HepG2 (cell line): Measurements from ENCODE around the gene ATP2A3. TPM values are rescaled to one million over a fixed set of nuclear protein-coding genes. Genes with fewer than 3 reads are reported as not detected.

ENCODE experiments used
- CHD2 ChIP-seq: IDR thresholded peaks from 2 replicates; pipeline ENCODE4 v1.6.1; 2011; ENCODE audit warnings: low read depth, low read length, improper control_type of control experiment
- HNF1B ChIP-seq: sonication (generic); formaldehyde crosslinking; IDR thresholded peaks from 2 replicates; pipeline ENCODE4 v1.5.1; 2020; ENCODE audit warnings: mild to moderate bottlenecking, moderate library complexity, missing genetic modification reagents
- KDM2A ChIP-seq: sonication (generic); formaldehyde crosslinking; IDR thresholded peaks from 2 replicates; pipeline ENCODE4 v1.4.0; 2020; ENCODE audit warnings: low read depth, missing genetic modification reagents, borderline replicate concordance
- NR2F6 ChIP-seq, 2 experiments: IDR thresholded peaks; 2 replicates each; pipeline ENCODE4 v1.6.1; 2016; ENCODE audit warnings: antibody characterized with exemption in 1 of 2, mild to moderate bottlenecking in 1 of 2
- PAWR ChIP-seq: sonication (generic); formaldehyde crosslinking; IDR thresholded peaks from 2 replicates; pipeline ENCODE4 v1.4.0; 2020; ENCODE audit warnings: missing genetic modification reagents, mild to moderate bottlenecking, borderline replicate concordance
- PPARG ChIP-seq: conservative IDR thresholded peaks from 2 replicates; pipeline ENCODE4 v1.6.1; 2016; ENCODE audit warnings: missing biosample characterization, missing genetic modification reagents
- ZNF775 ChIP-seq: sonication (generic); formaldehyde crosslinking; IDR thresholded peaks from 2 replicates; pipeline ENCODE4 v1.4.0; 2020; ENCODE audit warnings: missing genetic modification reagents, mild to moderate bottlenecking, moderate library complexity, borderline replicate concordance
- ZNF776 ChIP-seq: sonication (generic); formaldehyde crosslinking; IDR thresholded peaks from 2 replicates; pipeline ENCODE4 v1.4.0; 2020; ENCODE audit warnings: mild to moderate bottlenecking, missing genetic modification reagents
- ZNF891 ChIP-seq: sonication (generic); formaldehyde crosslinking; IDR thresholded peaks from 2 replicates; pipeline ENCODE4 v1.5.0; 2020; ENCODE audit warnings: mild to moderate bottlenecking, missing genetic modification reagents
- polyA plus RNA-seq, 8 experiments: library from polyadenylated mRNA; depleted of rRNA in 3 of 8; stranded (reverse) in 7 of 8; unstranded in 1 of 8; fragments of >200 nt; fragmentation: Illumina TruSeq in 4 of 8; extraction: Trizol in 4 of 8; gene quantifications; 2 replicates each; pipeline versions ENCODE4 v1.2.1 to v1.2.3, GENCODE V29; 2011 to 2016; ENCODE audit warnings: low read depth in 4 of 8, missing spikeins in 1 of 8, mixed read lengths in 1 of 8; ENCODE audit not compliant: insufficient read depth in 1 of 8
- total RNA-seq, 5 experiments: library from RNA; depleted of rRNA; stranded (reverse); fragments of >200 nt; fragmentation: Illumina TruSeq; extraction: Trizol; gene quantifications; 2 replicates each; pipeline ENCODE4 v1.2.3, GENCODE V29; 2016; ENCODE audit warnings: low read depth in 1 of 5
- TF ChIP-seq, protein P1 (sequence below): sonication (generic); formaldehyde crosslinking; IDR thresholded peaks from 2 replicates; pipeline ENCODE4 v1.9.0; 2022; ENCODE audit warnings: missing genetic modification reagents, mild to moderate bottlenecking, borderline replicate concordance
- TF ChIP-seq, protein P2 (sequence below): IDR thresholded peaks from 2 replicates; pipeline ENCODE4 v1.6.1; 2016; ENCODE audit warnings: missing biosample characterization, missing genetic modification reagents, low read depth

The ATP2A3 gene
- total and polyA plus RNA-seq, 2 of the 13 experiments (the other 11 are each of a cell fraction or from before 2014, with no cell fraction given): 0.07 TPM; not detected in 1

DNA sequence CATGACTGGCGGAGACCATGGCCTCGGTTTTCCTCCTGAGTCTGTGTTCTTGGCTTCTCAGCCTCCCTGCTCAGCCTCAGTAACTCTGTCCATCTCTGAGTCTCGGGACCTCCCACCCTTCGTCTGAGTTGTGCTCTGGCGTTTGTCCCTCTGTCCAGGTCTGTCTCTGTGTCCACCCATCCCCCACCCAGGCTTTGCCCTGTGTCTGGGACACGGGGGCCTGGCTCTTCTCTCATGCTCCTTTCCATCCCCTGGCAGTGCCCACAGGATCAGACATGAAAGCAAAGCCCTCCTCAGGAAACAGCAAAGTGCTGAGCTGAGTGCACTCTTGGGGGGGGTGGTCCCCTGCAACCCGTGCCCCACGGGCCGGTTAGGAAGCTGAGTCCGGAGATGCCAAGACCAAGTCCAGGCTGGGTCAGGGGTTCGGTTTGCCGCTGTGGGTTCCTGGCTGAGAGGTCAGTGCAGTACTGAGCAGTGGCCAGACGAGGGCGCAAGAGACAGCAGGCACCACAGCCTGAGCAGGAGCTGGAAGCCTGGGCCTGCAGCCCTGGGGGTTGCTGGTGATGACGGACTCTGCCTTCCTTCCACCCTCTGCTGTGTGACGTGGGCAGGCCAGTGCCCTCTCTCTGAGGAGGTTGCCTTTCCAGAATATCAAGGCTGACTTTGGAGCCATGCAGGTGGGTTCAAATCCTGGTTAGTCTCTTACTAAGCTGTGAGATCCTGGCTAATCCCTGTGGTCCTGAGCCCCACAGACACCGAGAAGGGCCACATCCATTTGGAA, 50.5 kb downstream of the ATP2A3 start (continued):
- TF ChIP-seq CHD2 (0 out of 2 replicates have a peak, but pooled peaks have one; percentile 24), ZNF776 (CRISPR knock-in tag) (no peak), ZNF775 (CRISPR knock-in tag) (no peak), ZNF891 (CRISPR knock-in tag) (peak; percentile 34; the same call in 1 of the 2 replicates), PPARG (no peak), NR2F6 (IDR thresholded peaks at IDR 0.05) (no peak), NR2F6 (CRISPR knock-in tag; IDR thresholded peaks at IDR 0.05) (0 out of 2 replicates have a peak, but pooled peaks have one; percentile 32), KDM2A (CRISPR knock-in tag) (peak; percentile 43; the same call in 1 of the 2 replicates), PAWR (CRISPR knock-in tag) (no peak), HNF1B (CRISPR knock-in tag) (0 out of 2 replicates have a peak, but pooled peaks have one; percentile 54)
- TF ChIP-seq, protein P1, sequence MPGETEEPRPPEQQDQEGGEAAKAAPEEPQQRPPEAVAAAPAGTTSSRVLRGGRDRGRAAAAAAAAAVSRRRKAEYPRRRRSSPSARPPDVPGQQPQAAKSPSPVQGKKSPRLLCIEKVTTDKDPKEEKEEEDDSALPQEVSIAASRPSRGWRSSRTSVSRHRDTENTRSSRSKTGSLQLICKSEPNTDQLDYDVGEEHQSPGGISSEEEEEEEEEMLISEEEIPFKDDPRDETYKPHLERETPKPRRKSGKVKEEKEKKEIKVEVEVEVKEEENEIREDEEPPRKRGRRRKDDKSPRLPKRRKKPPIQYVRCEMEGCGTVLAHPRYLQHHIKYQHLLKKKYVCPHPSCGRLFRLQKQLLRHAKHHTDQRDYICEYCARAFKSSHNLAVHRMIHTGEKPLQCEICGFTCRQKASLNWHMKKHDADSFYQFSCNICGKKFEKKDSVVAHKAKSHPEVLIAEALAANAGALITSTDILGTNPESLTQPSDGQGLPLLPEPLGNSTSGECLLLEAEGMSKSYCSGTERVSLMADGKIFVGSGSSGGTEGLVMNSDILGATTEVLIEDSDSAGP: peak; percentile 48; the same call in 1 of the 2 replicates
- TF ChIP-seq, protein P2, sequence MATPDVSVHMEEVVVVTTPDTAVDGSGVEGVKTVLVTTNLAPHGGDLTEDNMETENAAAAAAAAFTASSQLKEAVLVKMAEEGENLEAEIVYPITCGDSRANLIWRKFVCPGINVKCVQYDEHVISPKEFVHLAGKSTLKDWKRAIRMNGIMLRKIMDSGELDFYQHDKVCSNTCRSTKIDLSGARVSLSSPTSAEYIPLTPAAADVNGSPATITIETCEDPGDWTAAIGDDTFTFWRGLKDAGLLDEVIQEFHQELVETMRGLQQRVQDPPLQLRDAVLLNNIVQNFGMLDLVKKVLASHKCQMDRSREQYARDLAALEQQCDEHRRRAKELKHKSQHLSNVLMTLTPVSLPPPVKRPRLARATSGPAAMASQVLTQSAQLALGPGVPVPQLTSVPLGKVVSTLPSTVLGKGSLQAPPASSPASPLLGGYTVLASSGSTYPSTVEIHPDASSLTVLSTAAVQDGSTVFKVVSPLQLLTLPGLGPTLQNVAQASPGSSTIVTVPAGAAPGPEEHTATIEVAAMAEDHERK: no peak
